Hepatocyte (in vitro differentiated cells): ENCODE data around the gene CDH5. TPM values are rescaled to one million over a fixed set of nuclear protein-coding genes. Genes with fewer than 3 reads are reported as not detected.

Experiments used
- DNase-seq: peaks from one replicate; pipeline ENCODE4 v3.0.0-alpha.2; 2016; ENCODE audit warnings: low spot score
- H2AFZ ChIP-seq: fragments of 200-600 bp; sonication (generic); 2 replicates; pipeline ENCODE4 v1.6.0; 2016; ENCODE audit warnings: antibody characterized with exemption, mild to moderate bottlenecking
- H3K27ac ChIP-seq: fragments of 200-600 bp; sonication (generic); 2 replicates; pipeline ENCODE4 v1.5.1; 2016; ENCODE audit warnings: mild to moderate bottlenecking
- H3K27me3 ChIP-seq: fragments of 200-600 bp; sonication (generic); 2 replicates; pipeline ENCODE4 v1.6.1; 2016
- H3K36me3 ChIP-seq: fragments of 200-600 bp; sonication (generic); replicated peaks from 2 replicates; pipeline ENCODE4 v1.5.1; 2016; ENCODE audit warnings: low read depth; ENCODE audit not compliant: insufficient read depth
- H3K4me1 ChIP-seq: fragments of 200-600 bp; sonication (generic); 2 replicates; pipeline ENCODE4 v1.5.1; 2016; ENCODE audit warnings: mild to moderate bottlenecking, moderate library complexity; ENCODE audit not compliant: insufficient read depth
- H3K4me2 ChIP-seq: fragments of 200-600 bp; sonication (generic); 2 replicates; pipeline ENCODE4 v1.6.0; 2016
- H3K4me3 ChIP-seq: fragments of 200-600 bp; sonication (generic); 2 replicates; pipeline ENCODE4 v1.5.1; 2016; ENCODE audit warnings: mild to moderate bottlenecking
- H3K79me2 ChIP-seq: fragments of 200-600 bp; sonication (generic); 2 replicates; pipeline ENCODE4 v1.6.0; 2017; ENCODE audit warnings: mild to moderate bottlenecking
- H3K9me2 ChIP-seq: fragments of 200-600 bp; sonication (generic); replicated peaks from 2 replicates; pipeline ENCODE4 v1.6.0; 2017; ENCODE audit warnings: mild to moderate bottlenecking; ENCODE audit not compliant: insufficient read depth
- H3K9me3 ChIP-seq: fragments of 200-600 bp; sonication (generic); 2 replicates; pipeline ENCODE4 v1.5.1; 2016; ENCODE audit warnings: low read depth, mild to moderate bottlenecking
- H4K20me1 ChIP-seq: fragments of 200-600 bp; sonication (generic); 2 replicates; pipeline ENCODE4 v1.6.0; 2016; ENCODE audit warnings: mild to moderate bottlenecking; ENCODE audit not compliant: insufficient read depth, poor library complexity, severe bottlenecking
- CTCF ChIP-seq: fragments of 200-600 bp; sonication (generic); IDR thresholded peaks from 2 replicates; pipeline ENCODE4 v1.5.1; 2016; ENCODE audit warnings: antibody characterized with exemption, mild to moderate bottlenecking; ENCODE audit not compliant: poor library complexity
- EZH2 ChIP-seq: fragments of 200-600 bp; sonication (generic); IDR thresholded peaks from 2 replicates; pipeline ENCODE4 v1.6.1; 2016; ENCODE audit warnings: antibody characterized with exemption, mild to moderate bottlenecking, borderline replicate concordance
- EZH2phosphoT487 ChIP-seq: fragments of 200-600 bp; sonication (generic); IDR thresholded peaks from one replicate; pipeline ENCODE4 v1.6.1; 2018; ENCODE audit warnings: antibody characterized with exemption, mild to moderate bottlenecking, low read depth, moderate library complexity; ENCODE audit not compliant: unreplicated experiment, severe bottlenecking
- WGBS: methylation state at CpG from one replicate; pipeline ENCODE4 v1.1.6; 2016; ENCODE audit warnings: low lambda C conversion rate; ENCODE audit errors: missing lambda C conversion rate; 5-methylcytosine and 5-hydroxymethylcytosine counted together
- polyA plus RNA-seq: library from polyadenylated mRNA; unstranded; fragments of >200 nt; fragmentation: Nextera tagmentation; extraction: Ambion mirVana; gene quantifications from 2 replicates; pipeline ENCODE4 v1.2.1, GENCODE V29; 2016
- total RNA-seq: library from RNA; depleted of rRNA; stranded (reverse); fragments of >200 nt; gene quantifications from 2 replicates; pipeline ENCODE4 v1.2.3, GENCODE V29; 2014

The CDH5 gene
- total and polyA plus RNA-seq, 2 experiments from 2014 or later = 0.88 to 2.2 TPM

- no peaks in the 10 kb centered on the region for H3K79me2 ChIP-seq
These were observed 35.1 kb downstream of the CDH5 start for GRCh38 chr16:66401610-66402009.

GRCh38 chr16:66402166-66402565 is 35.7 kb downstream of the CDH5 start:
- TF ChIP-seq EZH2 (no peak), EZH2phosphoT487 (no peak), CTCF (no peak)
- Histone ChIP-seq H3K79me2 (no peaks in the 10 kb centered on the region), H3K4me2 (no peak overlapping the region), H3K27ac (no peak overlapping the region), H3K9me2 (no peaks in the 10 kb centered on the region), H3K4me3 (no peak overlapping the region), H3K27me3 (no peaks in the 10 kb centered on the region), H3K36me3 (no peaks in the 10 kb centered on the region), H3K4me1 (no peaks in the 10 kb centered on the region), H4K20me1 (no peaks in the 10 kb centered on the region), H3K9me3 (no peaks in the 10 kb centered on the region), H2AFZ (no peak overlapping the region)
- DNase-seq = no peak
- WGBS = 100% methylated on average over 4 of the region's 12 CpGs

More at GRCh38 chr16:66401610-66402009, 35.1 kb downstream of the CDH5 start:
- DNase-seq = no peak
- H3K4me1 ChIP-seq = no peaks in the 10 kb centered on the region
- H3K9me2 ChIP-seq = no peaks in the 10 kb centered on the region
- no peak overlapping the region for H3K4me2 ChIP-seq
- H3K27ac ChIP-seq = peak overlapping the region; percentile 52
- TF ChIP-seq EZH2phosphoT487 = no peak
- H2AFZ ChIP-seq = no peak overlapping the region
- no peaks in the 10 kb centered on the region for H3K27me3 ChIP-seq
- H3K4me3 ChIP-seq = no peak overlapping the region
- no peaks in the 10 kb centered on the region for H3K36me3 ChIP-seq
- 87% methylated on average over 11 of the region's 11 CpGs for WGBS
- H3K9me3 ChIP-seq = no peaks in the 10 kb centered on the region
- no peaks in the 10 kb centered on the region for H4K20me1 ChIP-seq

- Histone ChIP-seq H3K27me3 (no peaks in the 10 kb centered on the region), H3K4me1 (no peaks in the 10 kb centered on the region), H3K4me2 (no peak overlapping the region), H3K36me3 (no peaks in the 10 kb centered on the region), H3K9me3 (no peaks in the 10 kb centered on the region), H3K4me3 (no peak overlapping the region), H4K20me1 (no peaks in the 10 kb centered on the region), H3K79me2 (no peaks in the 10 kb centered on the region), H3K9me2 (no peaks in the 10 kb centered on the region), H2AFZ (no peak overlapping the region), H3K27ac (no peak overlapping the region)
- WGBS = 97% methylated on average over 48 of the region's 61 CpGs
- no peak for TF ChIP-seq CTCF
- TF ChIP-seq EZH2 = no peak
- TF ChIP-seq EZH2phosphoT487 = no peak
- DNase-seq = no peak
These were observed 36.2 kb downstream of the CDH5 start for GRCh38 chr16:66402591-66403230.

GRCh38 chr16:66403531-66404145 is 37.1 kb downstream of the CDH5 start:
- WGBS = 76% methylated on average over 5 of the region's 5 CpGs
- Histone ChIP-seq H4K20me1 (no peaks in the 10 kb centered on the region), H3K27ac (no peak overlapping the region), H3K4me3 (no peak overlapping the region), H3K27me3 (no peaks in the 10 kb centered on the region), H2AFZ (no peak overlapping the region), H3K9me3 (no peaks in the 10 kb centered on the region), H3K4me1 (no peaks in the 10 kb centered on the region), H3K36me3 (no peaks in the 10 kb centered on the region), H3K79me2 (no peaks in the 10 kb centered on the region), H3K4me2 (no peak overlapping the region), H3K9me2 (no peaks in the 10 kb centered on the region)
- TF ChIP-seq CTCF (no peak), EZH2 (no peak), EZH2phosphoT487 (no peak)
- DNase-seq = no peak
